Measurements from ENCODE around the gene GDF7.

- TF ChIP-seq CTCF (optimal IDR thresholded peaks at IDR 0.05 in 1 of 3, IDR thresholded peaks at IDR 0.05 in 1 of 3, conservative IDR thresholded peaks at IDR 0.05 in 1 of 3; ENCODE audit: extremely low read depth in 1 of 3, insufficient read depth in 2 of 3, low read length in 3 of 3) = peak in 1 of 3 experiments; percentile 13
- TF ChIP-seq EZH2 (IDR thresholded peaks at IDR 0.05; ENCODE audit: low read length) = no peak
Measured at GRCh38 chr2:20675701-20676352, 8.9 kb downstream of the GDF7 start.
